GM06990 (cell line): ENCODE results near the gene NPAS2.

Source experiments
- DNase-seq: peaks from one replicate; pipeline ENCODE4 v3.0.0-alpha.2; 2011; ENCODE audit not compliant: insufficient read length; ENCODE audit errors: extremely low read depth
- H3K27me3 ChIP-seq: replicated peaks from 2 replicates; pipeline ENCODE4 v1.6.0; 2011; ENCODE audit warnings: low read length; ENCODE audit not compliant: control insufficient read depth, insufficient read depth
- H3K36me3 ChIP-seq: 2 replicates; pipeline ENCODE4 v1.5.1; 2011; ENCODE audit warnings: low read length; ENCODE audit not compliant: control insufficient read depth, insufficient read depth
- H3K4me3 ChIP-seq: replicated peaks from 2 replicates; pipeline ENCODE4 v1.5.1; 2011; ENCODE audit warnings: low read depth, mild to moderate bottlenecking, control low read depth, low read length
- TF ChIP-seq, protein P1 (sequence below): IDR thresholded peaks from 2 replicates; pipeline ENCODE4 v1.5.1; 2011; ENCODE audit warnings: low read length, control low read depth, mild to moderate bottlenecking, inconsistent platforms; ENCODE audit not compliant: insufficient read depth, poor library complexity, severe bottlenecking

Gene NPAS2

GRCh38 chr2:100964681-100965169, 144.8 kb downstream of the NPAS2 start:
- H3K27me3 ChIP-seq = no peaks in the 10 kb centered on the region; the same call in 1 of the 2 replicates
- H3K36me3 ChIP-seq = no peaks in the 10 kb centered on the region
- DNase-seq = no peak
- no peak overlapping the region for H3K4me3 ChIP-seq
- TF ChIP-seq, protein P1, sequence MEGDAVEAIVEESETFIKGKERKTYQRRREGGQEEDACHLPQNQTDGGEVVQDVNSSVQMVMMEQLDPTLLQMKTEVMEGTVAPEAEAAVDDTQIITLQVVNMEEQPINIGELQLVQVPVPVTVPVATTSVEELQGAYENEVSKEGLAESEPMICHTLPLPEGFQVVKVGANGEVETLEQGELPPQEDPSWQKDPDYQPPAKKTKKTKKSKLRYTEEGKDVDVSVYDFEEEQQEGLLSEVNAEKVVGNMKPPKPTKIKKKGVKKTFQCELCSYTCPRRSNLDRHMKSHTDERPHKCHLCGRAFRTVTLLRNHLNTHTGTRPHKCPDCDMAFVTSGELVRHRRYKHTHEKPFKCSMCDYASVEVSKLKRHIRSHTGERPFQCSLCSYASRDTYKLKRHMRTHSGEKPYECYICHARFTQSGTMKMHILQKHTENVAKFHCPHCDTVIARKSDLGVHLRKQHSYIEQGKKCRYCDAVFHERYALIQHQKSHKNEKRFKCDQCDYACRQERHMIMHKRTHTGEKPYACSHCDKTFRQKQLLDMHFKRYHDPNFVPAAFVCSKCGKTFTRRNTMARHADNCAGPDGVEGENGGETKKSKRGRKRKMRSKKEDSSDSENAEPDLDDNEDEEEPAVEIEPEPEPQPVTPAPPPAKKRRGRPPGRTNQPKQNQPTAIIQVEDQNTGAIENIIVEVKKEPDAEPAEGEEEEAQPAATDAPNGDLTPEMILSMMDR = no peak

- Histone ChIP-seq H3K4me3 (no peak overlapping the region), H3K36me3 (no peaks in the 10 kb centered on the region), H3K27me3 (no peaks in the 10 kb centered on the region; the same call in 1 of the 2 replicates)
- DNase-seq = no peak
- TF ChIP-seq, protein P1 = no peak
These were observed 145.7 kb downstream of the NPAS2 start for GRCh38 chr2:100965596-100965995.

DNA sequence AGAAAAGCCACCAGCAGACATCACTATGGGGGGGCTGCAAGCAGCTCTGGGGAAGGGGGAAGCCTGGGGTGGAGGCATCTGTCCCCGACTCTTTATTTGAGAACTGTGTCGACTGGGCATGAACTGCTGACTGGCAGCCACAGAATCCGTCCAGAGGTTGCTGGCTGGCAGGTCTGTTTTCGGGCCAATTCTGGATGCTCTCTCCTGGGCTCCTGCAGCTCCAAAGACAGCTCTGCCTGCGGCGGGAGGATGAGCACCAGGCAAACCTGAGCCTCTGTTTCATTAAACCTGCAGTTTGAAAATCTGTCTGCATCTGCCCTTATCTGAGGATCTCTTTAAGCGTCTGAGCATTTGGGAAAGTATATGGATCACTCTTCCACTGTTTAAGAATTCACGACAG, 147.8 kb downstream of the NPAS2 start:
- TF ChIP-seq, protein P1 = no peak
- H3K27me3 ChIP-seq = peaks cover 2% of the 10 kb centered on the region; the same call in 1 of the 2 replicates
- no peak for DNase-seq

DNA sequence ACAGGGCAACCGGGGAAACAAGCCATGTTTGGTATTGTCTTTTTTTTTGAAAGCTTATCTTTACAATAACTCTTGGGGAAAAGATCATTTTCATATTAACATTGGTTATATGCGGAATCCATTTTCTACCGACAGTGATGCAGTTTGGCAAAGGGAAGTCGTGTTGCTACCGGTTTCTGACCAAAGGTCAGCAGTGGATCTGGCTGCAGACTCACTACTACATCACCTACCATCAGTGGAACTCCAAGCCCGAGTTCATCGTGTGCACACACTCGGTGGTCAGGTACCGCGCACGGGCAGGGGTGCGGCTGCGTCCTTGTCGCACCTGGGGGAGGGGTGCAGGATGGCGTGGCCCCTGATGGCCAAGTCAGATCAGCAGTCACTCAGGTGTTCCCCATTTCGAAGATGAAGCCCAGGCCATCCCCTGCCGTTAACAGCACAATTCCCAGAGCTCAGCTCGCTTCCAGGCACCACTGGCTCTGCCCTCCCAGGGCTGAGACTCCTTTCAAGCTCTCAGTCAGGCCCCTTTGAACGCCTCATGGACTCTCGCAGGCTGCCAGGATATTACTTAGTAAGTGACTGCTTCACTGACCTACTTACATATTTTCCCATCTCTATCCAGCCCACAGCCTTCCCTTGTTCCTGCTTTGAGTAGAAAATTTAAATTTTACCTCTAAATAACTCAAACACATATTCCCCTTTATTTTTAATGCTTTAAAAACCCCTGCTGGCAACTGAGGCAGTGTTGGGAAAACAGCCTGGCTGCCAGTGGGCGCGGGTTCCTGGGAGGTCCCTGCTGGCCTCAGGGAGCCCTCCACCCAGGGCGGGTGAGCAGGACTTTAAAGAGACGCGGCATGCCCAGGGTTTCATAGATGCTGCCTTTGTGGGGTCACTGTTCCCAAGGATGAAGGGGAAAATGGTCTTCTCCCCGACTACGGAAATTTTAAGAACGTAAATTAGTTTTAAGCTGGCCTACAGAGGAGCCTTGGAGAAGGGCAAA, 148.5 kb downstream of the NPAS2 start:
- Histone ChIP-seq H3K4me3 (no peak overlapping the region), H3K27me3 (peaks cover 2% of the 10 kb centered on the region; the same call in 1 of the 2 replicates), H3K36me3 (no peaks in the 10 kb centered on the region)
- TF ChIP-seq, protein P1 = no peak
- no peak for DNase-seq

More for the DNA sequence above, 147.8 kb downstream of the NPAS2 start:
- Histone ChIP-seq H3K4me3 (no peak overlapping the region), H3K36me3 (no peaks in the 10 kb centered on the region)

- Histone ChIP-seq H3K36me3 (no peaks in the 10 kb centered on the region), H3K4me3 (no peak overlapping the region), H3K27me3 (peaks cover 2% of the 10 kb centered on the region; the same call in 1 of the 2 replicates)
- TF ChIP-seq, protein P1 = no peak
- no peak for DNase-seq
These were observed 150.1 kb downstream of the NPAS2 start for GRCh38 chr2:100969998-100970397.
